Measurements from ENCODE around the gene KCNJ10. TPM values are rescaled to one million over a fixed set of nuclear protein-coding genes. Genes with fewer than 3 reads are reported as not detected.
A peak's percentile ranks its signal among the peaks of the same experiment; 100 is the strongest.

KCNJ10 gene
- total RNA-seq, 2 donors from 2014 or later: not detected

- no peak for DNase-seq (ENCODE audit: low spot score)
- no peaks in the 10 kb centered on the region for H3K27me3 ChIP-seq (replicated peaks; ENCODE audit: insufficient read depth)
- no peak overlapping the region for H3K27ac ChIP-seq
- TF ChIP-seq CTCF (IDR thresholded peaks at IDR 0.05): no peak
- H3K9me3 ChIP-seq: no peaks in the 10 kb centered on the region
- H3K4me3 ChIP-seq: no peak overlapping the region
- peak; percentile 21 for ATAC-seq (ENCODE audit: insufficient number of reproducible peaks, low FRiP score, low read depth)
- H3K4me1 ChIP-seq (ENCODE audit: control insufficient read depth in 1 of 2, low read depth in 2 of 2): no peaks in the 10 kb centered on the region
- no peaks in the 10 kb centered on the region for H3K36me3 ChIP-seq
These were observed 109.1 kb downstream of the KCNJ10 start for GRCh38 chr1:159960721-159961381.

- ATAC-seq (ENCODE audit: insufficient number of reproducible peaks, low FRiP score, low read depth): no peak
- Histone ChIP-seq H3K27ac (no peak overlapping the region), H3K4me1 (ENCODE audit: control insufficient read depth in 1 of 2, low read depth in 2 of 2) (no peaks in the 10 kb centered on the region), H3K27me3 (replicated peaks; ENCODE audit: insufficient read depth) (no peaks in the 10 kb centered on the region), H3K4me3 (no peak overlapping the region), H3K36me3 (no peaks in the 10 kb centered on the region), H3K9me3 (no peaks in the 10 kb centered on the region)
- DNase-seq (ENCODE audit: low spot score): no peak
- no peak for TF ChIP-seq CTCF (IDR thresholded peaks at IDR 0.05)
These were observed 110.5 kb downstream of the KCNJ10 start for GRCh38 chr1:159959451-159959850.

DNA sequence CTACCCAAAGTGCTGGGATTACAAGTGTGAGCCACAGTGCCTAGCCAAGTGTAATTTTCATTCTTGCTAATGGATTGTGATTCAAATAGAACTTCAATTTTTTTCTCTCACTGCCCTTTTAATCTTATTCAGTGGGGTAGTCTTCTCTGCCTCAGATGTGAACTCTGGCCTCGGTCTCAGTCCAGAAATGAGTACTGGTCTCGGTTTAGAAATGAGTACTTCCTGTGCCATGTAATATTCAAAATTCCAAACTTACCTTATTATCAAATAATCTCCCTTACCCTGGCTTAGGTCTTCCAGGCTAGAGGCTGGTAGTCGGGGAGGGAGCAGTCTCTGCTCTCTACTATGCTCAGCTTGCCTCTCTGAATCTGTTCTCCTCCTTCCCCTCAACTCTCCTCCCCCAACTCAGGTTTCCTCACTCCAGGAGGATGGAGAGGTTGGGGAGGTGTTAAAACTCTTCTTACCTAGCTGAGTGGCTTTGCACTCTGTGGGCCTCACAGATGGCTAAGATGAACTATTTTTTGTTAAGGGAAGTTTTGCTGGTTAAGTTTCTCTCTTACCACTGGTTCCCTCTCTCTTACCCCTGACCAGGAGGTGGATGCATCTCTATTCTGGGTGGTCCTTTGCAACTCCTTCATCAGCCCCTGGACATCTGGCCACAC, 111.1 kb downstream of the KCNJ10 start:
- H3K27me3 ChIP-seq (replicated peaks; ENCODE audit: insufficient read depth): no peaks in the 10 kb centered on the region
- H3K36me3 ChIP-seq: no peaks in the 10 kb centered on the region
- no peak overlapping the region for H3K4me3 ChIP-seq
- H3K27ac ChIP-seq: no peak overlapping the region
- no peak for TF ChIP-seq CTCF (IDR thresholded peaks at IDR 0.05)
- no peaks in the 10 kb centered on the region for H3K4me1 ChIP-seq (ENCODE audit: control insufficient read depth in 1 of 2, low read depth in 2 of 2)
- H3K9me3 ChIP-seq: no peaks in the 10 kb centered on the region
- DNase-seq (ENCODE audit: low spot score) (no peak), ATAC-seq (ENCODE audit: insufficient number of reproducible peaks, low FRiP score, low read depth) (no peak)

DNA sequence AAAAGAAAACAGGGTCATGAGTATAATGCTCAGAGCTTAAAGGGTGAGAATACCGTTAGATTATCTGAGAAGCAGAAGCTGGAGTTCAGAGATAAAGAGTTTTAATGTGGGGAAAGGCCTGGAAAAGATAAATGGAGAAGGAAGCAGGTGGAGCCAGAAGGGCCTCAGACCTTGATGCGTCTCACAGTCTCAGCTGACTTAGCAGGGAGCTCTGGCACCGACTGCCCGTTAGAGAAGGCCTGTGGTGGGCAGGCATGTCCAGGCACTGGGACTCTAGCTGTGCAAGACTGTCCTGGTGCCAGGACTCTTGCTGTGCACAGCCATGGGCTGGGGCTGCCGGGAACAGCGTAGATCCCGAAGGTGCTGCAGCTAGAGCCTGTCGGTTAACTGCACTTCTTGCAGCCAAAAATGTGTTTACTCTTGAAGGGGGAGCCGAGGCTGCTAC, 112.1 kb downstream of the KCNJ10 start:
- H3K36me3 ChIP-seq: no peaks in the 10 kb centered on the region
- H3K27me3 ChIP-seq (replicated peaks; ENCODE audit: insufficient read depth): no peaks in the 10 kb centered on the region
- H3K4me1 ChIP-seq (ENCODE audit: control insufficient read depth in 1 of 2, low read depth in 2 of 2): no peaks in the 10 kb centered on the region
- no peak overlapping the region for H3K27ac ChIP-seq
- H3K4me3 ChIP-seq: no peak overlapping the region
- no peak for ATAC-seq (ENCODE audit: insufficient number of reproducible peaks, low FRiP score, low read depth)
- no peak for TF ChIP-seq CTCF (IDR thresholded peaks at IDR 0.05)
- H3K9me3 ChIP-seq: no peaks in the 10 kb centered on the region
- DNase-seq (ENCODE audit: low spot score): no peak

DNA sequence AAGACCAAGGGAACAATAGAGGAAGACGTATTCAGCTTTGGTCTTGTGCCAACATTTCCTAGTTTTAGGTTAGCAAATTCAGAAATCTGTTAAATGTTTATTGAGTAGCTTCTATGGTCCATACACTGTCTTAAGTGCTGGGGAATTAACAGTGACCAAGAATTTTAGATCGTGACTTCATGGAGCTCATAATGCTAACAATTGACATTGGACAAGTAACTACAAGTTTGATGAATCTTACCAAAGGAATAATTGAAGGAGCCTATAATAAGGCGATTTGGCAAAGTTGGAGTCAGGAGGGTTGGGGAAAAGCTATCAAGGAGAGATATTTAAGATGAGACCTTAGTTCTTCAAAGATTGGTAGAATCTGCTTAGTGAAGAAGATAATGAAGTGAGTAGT, 114.5 kb downstream of the KCNJ10 start:
- Histone ChIP-seq H3K4me3 (no peak overlapping the region), H3K27me3 (replicated peaks; ENCODE audit: insufficient read depth) (no peaks in the 10 kb centered on the region), H3K36me3 (no peaks in the 10 kb centered on the region), H3K4me1 (ENCODE audit: control insufficient read depth in 1 of 2, low read depth in 2 of 2) (no peaks in the 10 kb centered on the region), H3K27ac (no peak overlapping the region), H3K9me3 (no peaks in the 10 kb centered on the region)
- DNase-seq (ENCODE audit: low spot score): no peak
- ATAC-seq (ENCODE audit: insufficient number of reproducible peaks, low FRiP score, low read depth): no peak
- TF ChIP-seq CTCF (IDR thresholded peaks at IDR 0.05): no peak

Measured in thoracic aorta (tissue), 2 donors.